C4-2B (cell line): ENCODE measurements around the gene TAF1B.

Source experiments
- CTCF ChIP-seq: fragments of 450-650 bp; conservative IDR thresholded peaks from 2 replicates; pipeline ENCODE4 v1.5.1; 2017; ENCODE audit warnings: mild to moderate bottlenecking
- ZFX ChIP-seq: fragments of 450-650 bp; IDR thresholded peaks from 2 replicates; pipeline ENCODE4 v1.6.1; 2017

GRCh38 chr2:9897846-9898245 lies 54.6 kb downstream of the TAF1B start:
- TF ChIP-seq CTCF (no peak), ZFX (no peak)
